SU-DHL-6 (cell line): Measurements from ENCODE around the gene HELZ2.

Experiments used
- EZH2phosphoT487 ChIP-seq: fragments of 200-600 bp; sonication (generic), shearing (Covaris generic); conservative IDR thresholded peaks from 2 replicates; pipeline ENCODE4 v1.6.1; 2018; ENCODE audit warnings: mild to moderate bottlenecking, antibody characterized with exemption, low read length, moderate library complexity, mixed read lengths
- TF ChIP-seq, protein P1 (sequence below): fragments of 200-600 bp; sonication (generic); IDR thresholded peaks from one replicate; pipeline ENCODE4 v1.5.1; 2017; ENCODE audit warnings: antibody characterized with exemption, mild to moderate bottlenecking, low read length, moderate library complexity; ENCODE audit not compliant: insufficient read depth, poor library complexity, severe bottlenecking

DNA sequence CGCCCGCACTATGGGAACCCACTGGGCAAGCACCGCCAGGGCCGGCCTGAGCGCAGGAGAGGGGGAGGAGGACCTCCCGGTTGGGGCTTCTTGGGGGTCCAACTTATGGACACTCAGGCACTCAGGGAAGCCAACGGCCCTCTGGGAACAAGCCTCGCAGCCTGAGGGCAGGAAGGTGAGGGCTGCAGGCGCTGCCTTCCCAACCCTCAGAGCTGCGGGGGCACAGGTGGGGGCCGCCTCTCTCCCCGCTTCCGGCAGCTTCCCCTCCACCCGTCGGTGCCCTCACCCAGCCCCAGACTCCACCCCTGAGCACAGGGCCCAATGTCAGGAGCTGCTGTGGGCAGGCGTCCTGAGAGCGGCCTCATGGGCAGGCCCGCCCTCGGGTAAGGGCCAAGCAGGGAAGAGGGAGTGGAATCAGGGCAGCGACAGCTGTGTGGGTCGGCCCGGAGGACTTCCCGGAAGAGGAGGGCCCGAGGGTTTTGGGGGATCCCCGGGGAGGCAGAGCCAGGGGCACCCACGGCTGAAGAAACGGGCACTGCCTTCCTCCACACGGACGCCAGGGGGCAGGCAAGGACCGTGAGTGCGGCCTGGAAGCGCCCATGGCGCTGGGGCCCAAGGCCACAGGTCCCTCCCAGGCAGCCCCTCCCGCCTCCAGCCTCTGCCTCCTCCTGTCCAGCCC lies 36.4 kb downstream of the HELZ2 start:
- TF ChIP-seq, protein P1, sequence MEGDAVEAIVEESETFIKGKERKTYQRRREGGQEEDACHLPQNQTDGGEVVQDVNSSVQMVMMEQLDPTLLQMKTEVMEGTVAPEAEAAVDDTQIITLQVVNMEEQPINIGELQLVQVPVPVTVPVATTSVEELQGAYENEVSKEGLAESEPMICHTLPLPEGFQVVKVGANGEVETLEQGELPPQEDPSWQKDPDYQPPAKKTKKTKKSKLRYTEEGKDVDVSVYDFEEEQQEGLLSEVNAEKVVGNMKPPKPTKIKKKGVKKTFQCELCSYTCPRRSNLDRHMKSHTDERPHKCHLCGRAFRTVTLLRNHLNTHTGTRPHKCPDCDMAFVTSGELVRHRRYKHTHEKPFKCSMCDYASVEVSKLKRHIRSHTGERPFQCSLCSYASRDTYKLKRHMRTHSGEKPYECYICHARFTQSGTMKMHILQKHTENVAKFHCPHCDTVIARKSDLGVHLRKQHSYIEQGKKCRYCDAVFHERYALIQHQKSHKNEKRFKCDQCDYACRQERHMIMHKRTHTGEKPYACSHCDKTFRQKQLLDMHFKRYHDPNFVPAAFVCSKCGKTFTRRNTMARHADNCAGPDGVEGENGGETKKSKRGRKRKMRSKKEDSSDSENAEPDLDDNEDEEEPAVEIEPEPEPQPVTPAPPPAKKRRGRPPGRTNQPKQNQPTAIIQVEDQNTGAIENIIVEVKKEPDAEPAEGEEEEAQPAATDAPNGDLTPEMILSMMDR, result peak; percentile 89
- TF ChIP-seq EZH2phosphoT487, result no peak
